Transverse colon (tissue), 4 donors: ENCODE measurements around the gene ANKRD36B. TPM values are rescaled to one million over a fixed set of nuclear protein-coding genes. Genes with fewer than 3 reads are reported as not detected.
"Not testable (repeated sequence)": the region's sequence is repeated elsewhere in the genome, so short reads cannot be mapped to it uniquely, and the experiment has no call there.

ENCODE experiments used
- DNase-seq: peaks from one replicate; pipeline ENCODE4 v3.0.0-alpha.2; 2019
- H3K27ac ChIP-seq, 4 donors: fragments of 200-600 bp; sonication (generic); 2 replicates each; pipeline ENCODE4 v1.5.1; 2016 to 2018; ENCODE audit warnings: inconsistent platforms in 4 of 4
- H3K27me3 ChIP-seq: fragments of 200-600 bp; sonication (generic); 2 replicates; pipeline ENCODE4 v1.5.1; 2017; ENCODE audit warnings: inconsistent platforms
- H3K36me3 ChIP-seq, 4 donors: fragments of 200-600 bp; sonication (generic); 2 replicates each; pipeline ENCODE4 v1.5.1; 2017 to 2019; ENCODE audit warnings: inconsistent platforms in 4 of 4
- H3K4me1 ChIP-seq, 4 donors: fragments of 200-600 bp; sonication (generic); 2 replicates each; pipeline ENCODE4 v1.5.1; 2017 to 2020; ENCODE audit warnings: inconsistent platforms in 4 of 4
- H3K4me3 ChIP-seq, 4 donors: fragments of 200-600 bp; sonication (generic); 1 replicate in 1 of 4; 2 replicates in 3 of 4; pipeline versions ENCODE4 v1.5.1 to v1.6.1; 2017 to 2019; ENCODE audit warnings: inconsistent platforms in 4 of 4
- H3K9me3 ChIP-seq, 2 donors: fragments of 200-600 bp; sonication (generic); 2 replicates each; pipeline ENCODE4 v1.5.1; 2017 to 2019; ENCODE audit warnings: inconsistent platforms in 2 of 2
- CTCF ChIP-seq, 5 experiments: fragments of 200-600 bp in 3 of 5; fragments of 450-650 bp in 2 of 5; sonication (generic) in 3 of 5; IDR thresholded peaks; 1 replicate in 2 of 5; 2 replicates in 3 of 5; pipeline ENCODE4 v1.5.1; 2016 to 2017; ENCODE audit warnings: antibody characterized with exemption in 5 of 5, inconsistent platforms in 3 of 5, mild to moderate bottlenecking in 2 of 5, moderate library complexity in 1 of 5
- POLR2A ChIP-seq: fragments of 450-650 bp; IDR thresholded peaks from one replicate; pipeline ENCODE4 v1.6.1; 2016; ENCODE audit warnings: antibody characterized with exemption, mild to moderate bottlenecking, moderate library complexity
- POLR2AphosphoS5 ChIP-seq, 3 donors: sonication (generic); formaldehyde crosslinking; IDR thresholded peaks; one replicate each; pipeline ENCODE4 v1.6.1; 2016; ENCODE audit warnings: antibody characterized with exemption in 3 of 3
- WGBS, 2 donors: methylation state at CpG; one replicate each; pipeline ENCODE4 v1.1.5; 2018; ENCODE audit warnings: low coverage in 1 of 2; 5-methylcytosine and 5-hydroxymethylcytosine counted together
- in situ Hi-C, 4 donors: fragments of 200-750 bp; cut with MboI; loops; one replicate each; pipeline versions ENCODE4 v1.15.0 to v1.15.1; 2017; ENCODE audit warnings: low sequenced_read_pairs in 3 of 4, low pct_ligation_motif_present in 1 of 4, low pct_unique_long_range_greater_than_20kb in 1 of 4
- intact Hi-C: fragments of 100-400 bp; cut with DNase I; formaldehyde crosslinking; loops from one replicate; pipeline ENCODE4 v1.15.1; 2023; ENCODE audit warnings: low total_unique reads
- total RNA-seq, 4 donors: library from RNA; depleted of rRNA; stranded (reverse); fragments of >200 nt; gene quantifications; one replicate each; pipeline ENCODE4 v1.1.0, GENCODE V29; 2016

Gene ANKRD36B
- total RNA-seq, 4 donors from 2014 or later = 26.6 to 98.7 (median 87.2) TPM

DNA sequence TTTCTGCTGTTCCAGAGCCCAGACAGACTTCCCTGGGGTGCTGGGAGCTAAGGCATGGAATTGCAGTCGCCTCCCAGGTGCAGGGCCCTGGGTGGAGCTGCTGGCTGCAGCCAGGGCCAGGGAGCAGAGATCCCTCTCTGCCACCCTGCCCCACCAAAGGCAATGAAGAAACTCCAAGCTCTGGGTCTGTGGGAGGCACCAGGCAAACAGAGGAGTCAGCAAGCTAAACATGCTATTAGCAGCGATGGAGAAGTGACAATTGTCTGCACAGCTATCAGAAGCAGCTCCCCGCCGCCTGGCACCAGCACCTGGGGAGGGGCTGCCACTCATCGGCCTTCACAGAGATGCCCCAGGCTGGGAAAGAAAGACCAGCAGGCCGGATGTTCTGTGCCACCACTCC is 28.2 kb upstream of the ANKRD36B start:
- in situ Hi-C loops (no loop called here), intact Hi-C loops (no loop called here)
- no peak overlapping the region for H3K27ac ChIP-seq
- DNase-seq = no peak
- no peaks in the 10 kb centered on the region for H3K27me3 ChIP-seq
- H3K4me1 ChIP-seq = no peaks in the 10 kb centered on the region
- TF ChIP-seq POLR2A = no peak
- TF ChIP-seq CTCF (IDR thresholded peaks at IDR 0.05) = no peak
- no peak for TF ChIP-seq POLR2AphosphoS5 (IDR thresholded peaks at IDR 0.05)
- 86% methylated on average over 6 of the region's 6 CpGs; no CpG with 5 or more reads in 1 of the 2 donors for WGBS, 2 donors
- H3K9me3 ChIP-seq = no peaks in the 10 kb centered on the region
- H3K36me3 ChIP-seq = no peaks in the 10 kb centered on the region
- no peak overlapping the region for H3K4me3 ChIP-seq

- WGBS, 2 donors = 83% methylated on average over 1 of the region's 8 CpGs; no CpG with 5 or more reads in 1 of the 2 donors
- in situ Hi-C loops, H3K27ac ChIP-seq, H3K4me3 ChIP-seq, H3K27me3 ChIP-seq, H3K4me1 ChIP-seq, intact Hi-C loops, H3K36me3 ChIP-seq, DNase-seq, H3K9me3 ChIP-seq: not testable (repeated sequence)
Observed at GRCh38 chr2:97615746-97616145, 26.1 kb upstream of the ANKRD36B start.

DNA sequence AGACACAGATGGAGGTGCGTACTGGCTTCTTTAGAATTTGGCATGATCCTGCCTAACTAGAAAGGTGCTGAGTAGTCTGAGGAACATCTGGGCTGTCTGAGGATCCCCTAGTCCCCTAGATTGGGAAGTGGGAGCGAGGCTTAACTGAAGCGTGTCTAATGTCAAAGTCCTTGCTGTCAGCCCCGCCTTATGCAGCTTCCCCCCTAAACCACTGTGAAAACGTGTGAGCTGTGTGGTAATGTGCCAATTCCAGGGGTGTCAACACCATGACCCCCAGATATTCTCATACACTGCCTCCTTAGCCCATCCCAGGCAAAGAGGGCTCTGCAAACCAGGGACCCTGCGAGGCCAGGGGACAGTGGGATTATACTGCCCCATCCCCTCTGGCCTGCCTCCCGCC is 22.2 kb upstream of the ANKRD36B start:
- intact Hi-C loops, H3K27me3 ChIP-seq, H3K4me1 ChIP-seq, H3K9me3 ChIP-seq, in situ Hi-C loops, DNase-seq, H3K36me3 ChIP-seq, H3K4me3 ChIP-seq, H3K27ac ChIP-seq: not testable (repeated sequence)
- no CpG with 5 or more reads among the region's 7 CpGs for WGBS, 2 donors

GRCh38 chr2:97608745-97609144 is 19.1 kb upstream of the ANKRD36B start:
- H3K27me3 ChIP-seq, in situ Hi-C loops, H3K9me3 ChIP-seq, H3K36me3 ChIP-seq, H3K4me1 ChIP-seq, DNase-seq, intact Hi-C loops, H3K4me3 ChIP-seq, H3K27ac ChIP-seq: not testable (repeated sequence)
- 77 to 80% methylated on average over 2 to 4 of the region's 4 CpGs for WGBS, 2 donors

DNA sequence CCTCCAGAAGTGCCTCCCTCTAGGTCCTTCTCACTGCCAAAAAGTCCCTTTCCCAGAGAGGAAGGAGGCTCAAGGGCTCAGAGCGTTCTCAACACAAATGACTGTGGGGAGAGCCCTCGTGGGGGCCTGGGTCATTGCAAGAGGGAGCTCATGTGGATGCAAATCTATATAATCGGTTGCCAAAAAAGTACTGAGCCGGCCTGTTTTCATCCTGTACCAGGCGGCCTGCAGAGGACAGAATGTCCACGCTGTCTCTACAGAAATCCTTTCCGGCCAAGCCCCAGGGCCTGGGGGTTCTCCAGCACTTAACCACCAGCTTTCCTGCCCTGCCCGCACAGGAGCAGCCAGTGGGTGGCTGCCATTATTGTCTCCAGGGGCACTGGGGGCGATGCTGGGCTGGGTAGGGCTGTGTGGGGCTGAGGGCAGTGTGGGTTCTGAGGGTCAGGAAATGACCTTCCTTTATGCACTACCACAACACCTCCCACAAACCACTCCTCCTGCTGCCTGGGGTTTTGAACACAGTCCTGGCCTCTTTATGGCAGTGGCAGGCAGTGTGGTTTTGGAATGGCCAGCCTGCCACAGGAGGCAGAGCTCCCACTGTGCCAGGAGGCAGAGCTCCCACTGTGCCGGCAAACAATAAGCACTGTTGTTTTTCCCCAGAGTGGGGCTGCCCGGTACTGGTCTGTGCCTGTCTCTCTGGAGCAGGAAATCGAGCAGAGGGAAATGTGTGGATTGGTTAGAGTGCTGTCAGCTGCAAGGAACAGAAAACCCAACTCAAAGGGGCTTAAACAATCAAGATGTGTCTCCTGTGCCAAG is 16.1 kb upstream of the ANKRD36B start:
- H3K27ac ChIP-seq, H3K4me3 ChIP-seq, H3K36me3 ChIP-seq, H3K9me3 ChIP-seq, H3K27me3 ChIP-seq, in situ Hi-C loops, H3K4me1 ChIP-seq, intact Hi-C loops, DNase-seq: not testable (repeated sequence)
- 82% methylated on average over 5 of the region's 12 CpGs; no CpG with 5 or more reads in 1 of the 2 donors for WGBS, 2 donors

GRCh38 chr2:97605109-97605508 is 15.4 kb upstream of the ANKRD36B start:
- DNase-seq, H3K9me3 ChIP-seq, H3K36me3 ChIP-seq, in situ Hi-C loops, H3K4me3 ChIP-seq, H3K4me1 ChIP-seq, intact Hi-C loops, H3K27me3 ChIP-seq, H3K27ac ChIP-seq: not testable (repeated sequence)
- WGBS, 2 donors = 75% methylated on average over 6 of the region's 8 CpGs; no CpG with 5 or more reads in 1 of the 2 donors

DNA sequence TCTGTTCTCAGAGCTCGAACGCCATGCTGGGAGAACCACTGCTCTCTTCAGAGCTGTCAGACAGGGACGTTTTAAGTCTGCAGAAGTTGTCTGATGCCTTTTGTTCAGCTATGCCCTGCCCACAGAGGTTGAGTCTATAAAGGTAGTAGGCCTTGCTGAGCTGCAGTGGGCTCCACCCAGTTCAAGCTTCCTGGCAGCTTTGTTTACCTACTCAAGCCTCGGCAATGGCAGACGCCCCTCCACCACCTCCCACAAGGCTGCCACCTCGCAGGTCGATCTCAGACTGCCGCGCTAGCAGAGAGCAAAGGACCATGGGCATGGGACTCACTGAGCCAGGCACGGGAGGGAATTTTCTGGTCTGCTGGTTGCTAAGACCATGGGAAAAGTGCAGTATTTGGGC is 11.9 kb upstream of the ANKRD36B start:
- WGBS, 2 donors = 82% methylated on average over 3 of the region's 10 CpGs; no CpG with 5 or more reads in 1 of the 2 donors

GRCh38 chr2:97596180-97596579 is 6.5 kb upstream of the ANKRD36B start:
- DNase-seq, H3K4me3 ChIP-seq, H3K27ac ChIP-seq, H3K27me3 ChIP-seq, H3K4me1 ChIP-seq, intact Hi-C loops, H3K9me3 ChIP-seq, H3K36me3 ChIP-seq: not testable (repeated sequence)
- in situ Hi-C loops = loop anchor here in 2 of 4 donors (10.0 kb wide), 1 partner anchor 99 kb away; no protein-coding TSS in a partner anchor
- 93 to 97% methylated on average over 4 of the region's 4 CpGs for WGBS, 2 donors

More for the DNA sequence above, 11.9 kb upstream of the ANKRD36B start:
- H3K27me3 ChIP-seq, H3K4me3 ChIP-seq, in situ Hi-C loops, H3K36me3 ChIP-seq, H3K9me3 ChIP-seq, DNase-seq, H3K4me1 ChIP-seq, intact Hi-C loops, H3K27ac ChIP-seq: not testable (repeated sequence)

- DNase-seq, H3K27ac ChIP-seq, H3K4me3 ChIP-seq, H3K4me1 ChIP-seq, intact Hi-C loops, H3K27me3 ChIP-seq, H3K9me3 ChIP-seq, H3K36me3 ChIP-seq: not testable (repeated sequence)
- WGBS, 2 donors = 86 to 93% methylated on average over 3 of the region's 3 CpGs
- in situ Hi-C loops = loop anchor here in 2 of 4 donors (10.0 kb wide), 1 partner anchor 101 kb away; no protein-coding TSS in a partner anchor
Observed at GRCh38 chr2:97593520-97593919, 3.8 kb upstream of the ANKRD36B start.
